ENCODE measurements around the gene CCDC38.

GRCh38 chr12:95834572-95834971 lies 107.8 kb downstream of the CCDC38 start:
- TF ChIP-seq POLR2A (IDR thresholded peaks at IDR 0.05): no peak
- TF ChIP-seq, protein P1, sequence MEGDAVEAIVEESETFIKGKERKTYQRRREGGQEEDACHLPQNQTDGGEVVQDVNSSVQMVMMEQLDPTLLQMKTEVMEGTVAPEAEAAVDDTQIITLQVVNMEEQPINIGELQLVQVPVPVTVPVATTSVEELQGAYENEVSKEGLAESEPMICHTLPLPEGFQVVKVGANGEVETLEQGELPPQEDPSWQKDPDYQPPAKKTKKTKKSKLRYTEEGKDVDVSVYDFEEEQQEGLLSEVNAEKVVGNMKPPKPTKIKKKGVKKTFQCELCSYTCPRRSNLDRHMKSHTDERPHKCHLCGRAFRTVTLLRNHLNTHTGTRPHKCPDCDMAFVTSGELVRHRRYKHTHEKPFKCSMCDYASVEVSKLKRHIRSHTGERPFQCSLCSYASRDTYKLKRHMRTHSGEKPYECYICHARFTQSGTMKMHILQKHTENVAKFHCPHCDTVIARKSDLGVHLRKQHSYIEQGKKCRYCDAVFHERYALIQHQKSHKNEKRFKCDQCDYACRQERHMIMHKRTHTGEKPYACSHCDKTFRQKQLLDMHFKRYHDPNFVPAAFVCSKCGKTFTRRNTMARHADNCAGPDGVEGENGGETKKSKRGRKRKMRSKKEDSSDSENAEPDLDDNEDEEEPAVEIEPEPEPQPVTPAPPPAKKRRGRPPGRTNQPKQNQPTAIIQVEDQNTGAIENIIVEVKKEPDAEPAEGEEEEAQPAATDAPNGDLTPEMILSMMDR (IDR thresholded peaks at IDR 0.05): no peak

All from prostate gland (tissue), 2 donors.